ENCODE data around the gene TNIP1.

Gene TNIP1

DNA sequence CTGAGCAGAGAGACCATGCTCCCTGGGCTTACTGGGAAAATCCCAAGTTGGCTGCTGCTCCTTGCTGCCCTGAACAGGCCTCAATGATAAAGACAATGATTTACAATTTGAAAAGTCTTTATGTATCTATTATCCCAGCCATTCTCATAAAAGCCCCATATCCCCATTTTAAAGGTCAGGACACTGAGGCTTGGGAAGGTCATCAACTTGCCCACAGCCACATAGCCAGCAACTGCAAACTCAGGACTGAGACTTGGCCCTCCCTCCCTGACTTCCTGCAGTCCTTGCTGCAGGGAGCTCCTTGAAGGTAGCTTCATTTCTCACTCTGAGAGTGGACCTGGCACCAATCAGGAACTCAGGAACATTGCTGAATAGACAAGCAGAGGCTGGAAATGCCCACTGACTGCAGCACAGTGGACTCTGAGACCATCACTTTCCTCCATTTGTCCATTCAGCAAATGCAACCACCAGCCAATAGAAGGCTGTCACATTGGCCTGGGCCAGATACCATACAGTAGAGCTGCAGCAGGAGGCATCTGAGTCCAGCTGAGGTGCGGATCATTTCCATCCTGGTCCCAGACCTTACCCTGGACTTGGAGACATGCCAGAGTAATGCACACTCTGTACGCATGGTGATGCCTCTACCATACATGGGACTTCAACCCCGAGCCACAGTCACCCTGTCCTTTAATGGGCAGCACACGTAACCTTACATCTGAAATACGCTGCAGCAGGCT lies 18.3 kb downstream of the TNIP1 start:
- H3K4me3 ChIP-seq (ENCODE audit: low read depth, low read length) = no peak overlapping the region
- TF ChIP-seq, protein P1, sequence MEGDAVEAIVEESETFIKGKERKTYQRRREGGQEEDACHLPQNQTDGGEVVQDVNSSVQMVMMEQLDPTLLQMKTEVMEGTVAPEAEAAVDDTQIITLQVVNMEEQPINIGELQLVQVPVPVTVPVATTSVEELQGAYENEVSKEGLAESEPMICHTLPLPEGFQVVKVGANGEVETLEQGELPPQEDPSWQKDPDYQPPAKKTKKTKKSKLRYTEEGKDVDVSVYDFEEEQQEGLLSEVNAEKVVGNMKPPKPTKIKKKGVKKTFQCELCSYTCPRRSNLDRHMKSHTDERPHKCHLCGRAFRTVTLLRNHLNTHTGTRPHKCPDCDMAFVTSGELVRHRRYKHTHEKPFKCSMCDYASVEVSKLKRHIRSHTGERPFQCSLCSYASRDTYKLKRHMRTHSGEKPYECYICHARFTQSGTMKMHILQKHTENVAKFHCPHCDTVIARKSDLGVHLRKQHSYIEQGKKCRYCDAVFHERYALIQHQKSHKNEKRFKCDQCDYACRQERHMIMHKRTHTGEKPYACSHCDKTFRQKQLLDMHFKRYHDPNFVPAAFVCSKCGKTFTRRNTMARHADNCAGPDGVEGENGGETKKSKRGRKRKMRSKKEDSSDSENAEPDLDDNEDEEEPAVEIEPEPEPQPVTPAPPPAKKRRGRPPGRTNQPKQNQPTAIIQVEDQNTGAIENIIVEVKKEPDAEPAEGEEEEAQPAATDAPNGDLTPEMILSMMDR (IDR thresholded peaks at IDR 0.05; ENCODE audit: control insufficient read depth, extremely low read depth, insufficient read depth) = no peak
- DNase-seq (ENCODE audit: low read depth) = no peak

GRCh38 chr5:151060742-151061141 lies 20.1 kb downstream of the TNIP1 start:
- no peak overlapping the region for H3K4me3 ChIP-seq (ENCODE audit: low read depth, low read length)
- TF ChIP-seq, protein P1 (IDR thresholded peaks at IDR 0.05; ENCODE audit: control insufficient read depth, extremely low read depth, insufficient read depth) = no peak

DNA sequence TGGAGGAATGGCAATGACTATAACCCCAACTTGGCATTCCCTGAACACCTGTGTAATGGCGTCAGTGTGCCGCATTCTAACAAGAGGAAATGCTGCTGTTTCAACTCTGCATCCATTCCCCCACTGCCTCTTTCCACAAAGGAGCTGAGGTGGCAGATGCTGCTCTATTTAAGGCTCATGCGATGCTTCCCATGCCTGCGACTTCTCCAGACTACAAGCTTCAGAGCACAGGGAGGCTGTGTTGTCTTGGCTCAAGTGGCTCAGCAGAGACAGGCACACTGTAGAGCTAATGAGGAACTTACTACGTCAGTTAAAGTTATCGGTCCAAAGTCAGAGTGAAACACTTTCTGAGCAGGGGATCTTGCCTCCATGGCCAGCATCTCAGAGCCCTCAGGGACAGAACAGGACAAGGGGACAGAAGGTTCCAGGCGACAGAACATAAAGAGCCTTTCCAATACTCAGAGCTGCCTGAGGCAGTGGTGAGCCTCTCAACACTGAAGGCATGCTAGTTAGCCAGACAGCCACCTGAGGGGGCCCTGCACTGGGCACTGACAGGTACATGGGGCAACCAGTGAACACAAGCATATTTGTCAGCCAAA lies 21.8 kb downstream of the TNIP1 start:
- no peak overlapping the region for H3K4me3 ChIP-seq (ENCODE audit: low read depth, low read length)
- no peak for DNase-seq (ENCODE audit: low read depth)
- TF ChIP-seq, protein P1 (IDR thresholded peaks at IDR 0.05; ENCODE audit: control insufficient read depth, extremely low read depth, insufficient read depth) = no peak

More at GRCh38 chr5:151060742-151061141, 20.1 kb downstream of the TNIP1 start:
- DNase-seq (ENCODE audit: low read depth) = no peak

DNA sequence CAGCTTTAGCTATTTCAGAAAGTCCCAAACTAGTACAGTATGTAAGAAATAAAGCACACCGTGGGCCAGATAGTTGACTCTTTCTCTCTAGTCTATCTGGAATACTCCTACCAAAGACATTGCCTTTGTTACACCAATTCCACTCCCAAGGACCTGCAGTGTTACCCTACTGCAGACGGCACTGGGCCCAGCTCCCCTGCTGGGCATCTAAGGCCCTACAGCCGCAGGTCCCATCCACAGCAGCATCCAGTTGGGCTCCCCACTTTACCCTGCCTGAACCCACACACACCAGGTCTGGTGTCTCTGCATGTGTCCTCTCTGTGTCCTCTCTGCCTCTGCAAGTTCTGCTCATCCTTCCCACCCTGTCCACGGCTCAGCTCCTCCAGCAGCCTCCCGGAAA lies 22.5 kb downstream of the TNIP1 start:
- H3K4me3 ChIP-seq (ENCODE audit: low read depth, low read length) = no peak overlapping the region
- TF ChIP-seq, protein P1 (IDR thresholded peaks at IDR 0.05; ENCODE audit: control insufficient read depth, extremely low read depth, insufficient read depth) = no peak
- DNase-seq (ENCODE audit: low read depth) = no peak

GRCh38 chr5:151056379-151057325 lies 24.2 kb downstream of the TNIP1 start:
- no peak overlapping the region for H3K4me3 ChIP-seq (ENCODE audit: low read depth, low read length)
- TF ChIP-seq, protein P1 (IDR thresholded peaks at IDR 0.05; ENCODE audit: control insufficient read depth, extremely low read depth, insufficient read depth) = no peak
- DNase-seq (ENCODE audit: low read depth) = no peak

GRCh38 chr5:151055336-151055735 lies 25.5 kb downstream of the TNIP1 start:
- DNase-seq (ENCODE audit: low read depth) = no peak
- no peak overlapping the region for H3K4me3 ChIP-seq (ENCODE audit: low read depth, low read length)
- TF ChIP-seq, protein P1 (IDR thresholded peaks at IDR 0.05; ENCODE audit: control insufficient read depth, extremely low read depth, insufficient read depth) = no peak

All from LNCaP clone FGC (cell line).